ENCODE results near the gene CLTRN. TPM values are rescaled to one million over a fixed set of nuclear protein-coding genes. Genes with fewer than 3 reads are reported as not detected.

CLTRN gene
- total and polyA plus RNA-seq, 2 of the 13 experiments (the other 11 are each of a cell fraction or from before 2014, with no cell fraction given) = 0.37 to 0.53 TPM

DNA sequence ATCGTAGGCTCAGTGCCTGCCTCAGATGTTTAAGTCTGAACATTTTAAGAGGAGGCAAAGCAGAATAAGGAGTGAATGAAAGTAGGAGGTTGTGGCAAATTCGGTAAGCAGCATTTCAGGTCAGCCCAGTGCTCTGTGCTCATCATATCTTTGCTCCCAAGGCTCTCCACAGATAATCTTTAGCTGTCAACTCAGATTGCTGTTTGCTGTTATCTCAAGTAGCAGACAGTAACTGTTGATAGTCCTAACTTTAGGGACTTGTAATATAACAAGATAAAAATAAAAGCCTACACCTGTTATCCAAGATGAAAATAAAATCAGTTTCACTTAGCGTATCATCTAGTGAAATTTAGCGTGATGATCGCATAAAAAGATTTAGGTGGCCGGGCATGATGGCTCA, 18.6 kb upstream of the CLTRN start:
- no peak overlapping the region for H3K9ac ChIP-seq (ENCODE audit: insufficient read depth, low read depth, low read length)
- ATAC-seq (no peak), DNase-seq (ENCODE audit: low spot score) (no peak), FAIRE-seq (no peak)
- 100% methylated on average over 6 of the region's 6 CpGs for WGBS (ENCODE audit: low lambda C conversion rate)
- H3K4me3 ChIP-seq (replicated peaks in 1 of 3; ENCODE audit: insufficient read depth in 1 of 3, low read depth in 2 of 3, low read length in 3 of 3) = no peak overlapping the region
- ChIA-PET CTCF (ENCODE audit: low intra/inter-chr PET ratio, low total read pairs) (no interaction called here), POLR2A (no interaction called here)
- no peaks in the 10 kb centered on the region for H3K4me1 ChIP-seq (ENCODE audit: insufficient read depth, low read length)
- H3K4me2 ChIP-seq (ENCODE audit: low read depth, low read length) = no peak overlapping the region
- peaks cover 1 to 3% of the 10 kb centered on the region in 2 experiments; a peak in 2 of 5 replicates for H3K36me3 ChIP-seq (replicated peaks in 1 of 2; ENCODE audit: control insufficient read depth in 1 of 2, insufficient read depth in 2 of 2, low read length in 2 of 2)
- BruUV-seq (replicated peaks) = no TSS peak
- H3K79me2 ChIP-seq (ENCODE audit: insufficient read depth, low read length) = peaks cover 16% of the 10 kb centered on the region
- intact Hi-C loops (cut with micrococcal nuclease; ENCODE audit: unreplicated experiment) = loop anchor here (10.0 kb wide), 1 partner anchor 172 kb away; the partner anchor contains the start of gene AP1S2
- no peak overlapping the region for H2AFZ ChIP-seq (ENCODE audit: low read length)
- no peak overlapping the region for H3K27ac ChIP-seq (ENCODE audit: extremely low read length, insufficient read depth, low read length)
- H3K27me3 ChIP-seq (ENCODE audit: control insufficient read depth in 1 of 2, insufficient read depth in 2 of 2, low read length in 2 of 2) = no peaks in the 10 kb centered on the region
- TF ChIP-seq ZFP37 (CRISPR knock-in tag; IDR thresholded peaks at IDR 0.05; ENCODE audit: borderline replicate concordance) (no peak), ZNF333 (CRISPR knock-in tag; IDR thresholded peaks at IDR 0.05; ENCODE audit: borderline replicate concordance) (no peak), NCOA5 (CRISPR knock-in tag; IDR thresholded peaks at IDR 0.05) (no peak)
- in situ Hi-C loops (cut with HindIII; ENCODE audit: extremely low pct_ligation_motif_present, low pct_unique_long_range_greater_than_20kb) = loop anchor here (25.0 kb wide), 1 partner anchor 346 kb away; the partner anchor contains the start of gene PIGA
- H3K9me3 ChIP-seq (ENCODE audit: low read length) = no peaks in the 10 kb centered on the region
- H4K20me1 ChIP-seq (ENCODE audit: insufficient read depth, low read length) = 0 out of 2 replicates have a peak, but pooled peaks cover 2% of the 10 kb centered on the region

DNA sequence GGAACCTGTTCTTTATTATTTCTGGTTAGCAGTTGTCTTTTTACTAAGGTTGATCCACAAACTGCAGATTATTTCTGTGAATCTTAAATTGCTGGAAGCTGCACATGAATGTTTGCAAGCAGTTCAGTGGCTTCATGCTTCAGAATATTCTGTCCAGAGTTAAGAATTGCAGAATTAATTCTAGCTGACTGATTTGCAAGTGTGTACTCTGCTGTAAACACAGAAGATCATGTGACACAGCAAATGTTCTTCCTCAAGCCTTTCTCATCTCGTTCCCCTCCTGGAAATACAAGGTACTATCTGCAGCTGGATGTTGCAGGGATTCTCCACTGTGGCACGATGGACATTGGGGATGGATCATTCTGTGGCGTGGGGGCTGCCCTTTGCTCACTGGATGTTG, 16.8 kb upstream of the CLTRN start:
- Histone ChIP-seq H3K9me3 (ENCODE audit: low read length) (no peaks in the 10 kb centered on the region), H3K79me2 (ENCODE audit: insufficient read depth, low read length) (peaks cover 33% of the 10 kb centered on the region), H3K36me3 (replicated peaks in 1 of 2; ENCODE audit: control insufficient read depth in 1 of 2, insufficient read depth in 2 of 2, low read length in 2 of 2) (peaks cover 1 to 2% of the 10 kb centered on the region in 2 experiments; a peak in 2 of 5 replicates), H3K4me3 (replicated peaks in 1 of 3; ENCODE audit: insufficient read depth in 1 of 3, low read depth in 2 of 3, low read length in 3 of 3) (no peak overlapping the region), H3K27ac (ENCODE audit: extremely low read length, insufficient read depth, low read length) (no peak overlapping the region), H3K27me3 (ENCODE audit: control insufficient read depth in 1 of 2, insufficient read depth in 2 of 2, low read length in 2 of 2) (no peaks in the 10 kb centered on the region), H3K4me2 (ENCODE audit: low read depth, low read length) (no peak overlapping the region), H3K9ac (ENCODE audit: insufficient read depth, low read depth, low read length) (no peak overlapping the region), H3K4me1 (ENCODE audit: insufficient read depth, low read length) (peaks cover 15% of the 10 kb centered on the region), H4K20me1 (ENCODE audit: insufficient read depth, low read length) (0 out of 2 replicates have a peak, but pooled peaks cover 1% of the 10 kb centered on the region), H2AFZ (ENCODE audit: low read length) (no peak overlapping the region)
- DNase-seq (ENCODE audit: low spot score) (no peak), FAIRE-seq (no peak), ATAC-seq (no peak)
- CTCF ChIA-PET (ENCODE audit: low intra/inter-chr PET ratio, low total read pairs) = no interaction called here
- intact Hi-C loops (cut with micrococcal nuclease; ENCODE audit: unreplicated experiment) (loop anchor here (10.0 kb wide), 1 partner anchor 173 kb away; the partner anchor contains the start of gene AP1S2), in situ Hi-C loops (cut with HindIII; ENCODE audit: extremely low pct_ligation_motif_present, low pct_unique_long_range_greater_than_20kb) (loop anchor here (25.0 kb wide), 1 partner anchor 344 kb away; the partner anchor contains the start of gene PIGA)
- WGBS (ENCODE audit: low lambda C conversion rate) = 86% methylated on average over 1 of the region's 3 CpGs
- BruUV-seq (replicated peaks) = no TSS peak
- POLR2A ChIA-PET = no interaction called here
- no peak for TF ChIP-seq POGZ (CRISPR knock-in tag; IDR thresholded peaks at IDR 0.05)
- no peak for TF ChIP-seq SP5 (CRISPR knock-in tag; IDR thresholded peaks at IDR 0.05; ENCODE audit: borderline replicate concordance, low read depth)
- no peak for TF ChIP-seq ZNF619 (CRISPR knock-in tag; IDR thresholded peaks at IDR 0.05)
- TF ChIP-seq FOXK1 (CRISPR knock-in tag; IDR thresholded peaks at IDR 0.05; ENCODE audit: borderline replicate concordance, low read depth) = no peak
- TF ChIP-seq KAT7 (CRISPR knock-in tag; IDR thresholded peaks at IDR 0.05; ENCODE audit: borderline replicate concordance) = no peak
- TF ChIP-seq ATF1 (CRISPR knock-in tag; IDR thresholded peaks at IDR 0.05) = no peak
- TF ChIP-seq, protein P1, sequence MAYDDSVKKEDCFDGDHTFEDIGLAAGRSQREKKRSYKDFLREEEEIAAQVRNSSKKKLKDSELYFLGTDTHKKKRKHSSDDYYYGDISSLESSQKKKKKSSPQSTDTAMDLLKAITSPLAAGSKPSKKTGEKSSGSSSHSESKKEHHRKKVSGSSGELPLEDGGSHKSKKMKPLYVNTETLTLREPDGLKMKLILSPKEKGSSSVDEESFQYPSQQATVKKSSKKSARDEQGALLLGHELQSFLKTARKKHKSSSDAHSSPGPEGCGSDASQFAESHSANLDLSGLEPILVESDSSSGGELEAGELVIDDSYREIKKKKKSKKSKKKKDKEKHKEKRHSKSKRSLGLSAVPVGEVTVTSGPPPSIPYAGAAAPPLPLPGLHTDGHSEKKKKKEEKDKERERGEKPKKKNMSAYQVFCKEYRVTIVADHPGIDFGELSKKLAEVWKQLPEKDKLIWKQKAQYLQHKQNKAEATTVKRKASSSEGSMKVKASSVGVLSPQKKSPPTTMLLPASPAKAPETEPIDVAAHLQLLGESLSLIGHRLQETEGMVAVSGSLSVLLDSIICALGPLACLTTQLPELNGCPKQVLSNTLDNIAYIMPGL (CRISPR knock-in tag; IDR thresholded peaks at IDR 0.05; ENCODE audit: borderline replicate concordance in 1 of 2, low read depth in 1 of 2) = no peak
- no peak for TF ChIP-seq ARNT (IDR thresholded peaks at IDR 0.05)

Measured in HepG2 (cell line).